Stimulated activated CD8-positive, alpha-beta memory T cell treated with anti-CD3 and anti-CD28 coated beads, Interleukin-12 subunit alpha, Interleukin-12 subunit beta, amount 100 ng/mL, for 4 hours (primary cell): ENCODE measurements around the gene KCNK1.

ENCODE experiments used
- DNase-seq: peaks from one replicate; pipeline ENCODE4 v3.0.0-alpha.2; 2020; ENCODE audit warnings: low read depth

Gene KCNK1

GRCh38 chr1:233704898-233705723 is 91.2 kb downstream of the KCNK1 start:
- DNase-seq = no peak

- no peak for DNase-seq
These were observed 93.4 kb downstream of the KCNK1 start for GRCh38 chr1:233707153-233707879.

- no peak for DNase-seq
These were observed 94.2 kb downstream of the KCNK1 start for GRCh38 chr1:233707880-233708815.

DNA sequence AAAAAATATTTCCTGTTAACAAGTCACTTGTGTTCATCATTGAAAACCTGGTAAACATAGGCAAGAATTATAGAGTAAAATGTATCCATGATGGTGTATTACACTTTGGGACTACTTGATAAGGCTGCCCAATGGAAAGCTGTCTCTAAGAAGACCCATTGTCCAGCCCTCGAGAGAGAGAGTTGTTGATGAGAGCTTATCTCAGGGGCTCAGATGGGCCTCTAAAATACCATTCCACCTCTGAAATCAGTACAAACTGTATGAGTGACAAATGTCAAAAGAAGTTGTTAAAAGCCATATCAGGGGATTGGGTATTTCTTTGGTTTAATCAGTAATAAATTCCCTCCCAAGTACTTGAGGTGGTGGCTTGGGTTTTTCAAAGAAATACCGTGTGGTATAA is 96.1 kb downstream of the KCNK1 start:
- no peak for DNase-seq

DNA sequence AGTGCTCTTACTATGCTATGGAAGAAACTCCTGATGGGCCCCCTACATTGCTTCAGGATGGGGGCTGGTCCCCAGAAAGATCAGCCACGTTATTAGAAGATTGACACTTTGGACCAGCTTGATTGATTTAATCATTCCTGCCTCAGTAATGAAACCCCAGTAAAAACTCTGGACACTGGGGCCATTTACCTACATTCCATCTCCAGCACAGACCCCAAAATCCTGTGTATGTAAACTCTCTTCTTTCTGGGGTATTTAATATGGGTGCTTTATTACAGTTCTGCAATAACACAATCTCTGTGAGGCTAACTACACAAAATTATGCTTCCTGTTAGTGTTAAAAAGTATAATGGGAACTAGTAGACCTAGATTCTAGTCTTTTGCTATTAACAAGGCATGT is 96.6 kb downstream of the KCNK1 start:
- no peak for DNase-seq

DNA sequence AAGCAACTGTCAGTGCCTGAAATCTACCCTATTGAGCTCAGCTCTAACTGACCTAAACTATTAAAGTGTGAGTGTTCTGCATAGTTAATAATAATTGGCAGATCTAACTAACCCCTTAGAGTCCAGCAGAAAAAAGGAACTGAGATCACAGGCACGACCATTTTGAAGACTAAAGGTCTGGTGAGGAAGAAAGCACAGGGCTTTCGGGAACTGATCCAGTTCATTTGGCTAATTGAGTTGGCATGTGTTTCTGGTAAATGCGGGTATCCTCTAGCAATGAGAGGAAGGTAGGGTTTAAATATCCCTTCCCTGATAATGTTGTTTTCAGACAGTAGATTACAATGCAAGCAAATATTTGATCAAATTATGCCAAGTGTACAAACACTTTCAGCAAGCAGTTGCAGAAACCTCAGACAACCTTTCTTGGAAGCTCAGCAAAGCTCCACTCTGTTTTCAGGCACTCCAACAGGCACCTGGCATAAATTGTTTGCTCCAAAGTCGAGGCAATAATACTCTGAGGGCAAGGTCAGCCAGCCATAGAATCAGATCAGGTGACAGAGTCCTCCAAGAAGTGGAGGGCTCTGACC is 100.8 kb downstream of the KCNK1 start:
- DNase-seq = no peak

DNA sequence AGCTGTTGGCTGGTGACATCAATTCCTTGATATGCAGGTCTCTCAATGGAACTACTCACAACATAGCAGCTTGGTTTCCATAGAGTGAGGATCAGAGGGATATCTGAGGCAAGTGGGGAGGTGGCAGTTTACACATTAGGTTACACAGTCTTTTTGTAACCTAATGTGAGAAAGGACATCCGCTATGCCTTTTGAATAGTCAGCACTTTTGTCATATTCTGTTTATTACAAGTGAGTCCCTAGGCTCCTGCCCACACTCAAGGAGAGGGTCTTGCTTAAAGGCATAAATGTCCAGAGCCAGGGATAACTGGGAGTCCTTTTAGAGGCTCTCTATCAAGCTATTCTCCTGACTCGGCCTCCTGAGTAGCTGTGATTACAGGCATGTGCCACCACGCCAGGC is 104.2 kb downstream of the KCNK1 start:
- no peak for DNase-seq

- no peak for DNase-seq
These were observed 105.9 kb downstream of the KCNK1 start for GRCh38 chr1:233719655-233720341.

DNA sequence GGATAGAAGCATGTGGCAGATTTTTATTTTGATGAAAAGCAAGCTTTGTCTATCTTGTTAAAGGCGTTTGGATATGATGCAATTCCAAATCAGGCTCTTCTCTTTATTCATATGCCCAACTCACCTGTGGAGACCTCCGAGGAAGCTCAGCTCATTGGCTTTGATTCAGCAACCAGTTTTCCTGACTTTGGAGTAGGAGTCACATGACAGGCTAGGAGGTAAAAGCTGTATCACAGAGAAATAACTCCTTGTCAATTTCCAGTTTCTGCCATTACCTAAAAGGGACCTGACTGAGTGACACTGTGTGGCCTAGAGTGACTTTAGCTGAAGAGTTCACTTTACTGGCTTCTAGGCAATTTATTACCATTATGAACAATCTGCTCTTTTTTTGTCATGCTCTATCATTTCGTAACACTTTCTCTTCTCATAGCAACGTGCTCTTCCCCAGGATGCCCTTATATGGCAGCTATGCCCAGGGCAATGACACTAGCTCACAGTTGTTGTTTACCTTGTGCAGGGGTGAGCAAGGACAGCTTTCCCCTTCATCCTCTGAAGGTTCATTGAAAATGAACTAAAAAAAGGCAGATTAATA is 107.2 kb downstream of the KCNK1 start:
- DNase-seq = no peak
